ENCODE measurements around the gene ANK3. TPM values are rescaled to one million over a fixed set of nuclear protein-coding genes. Genes with fewer than 3 reads are reported as not detected.

ANK3 gene
- total RNA-seq, 1 experiment from 2014 or later: 15.3 TPM

DNA sequence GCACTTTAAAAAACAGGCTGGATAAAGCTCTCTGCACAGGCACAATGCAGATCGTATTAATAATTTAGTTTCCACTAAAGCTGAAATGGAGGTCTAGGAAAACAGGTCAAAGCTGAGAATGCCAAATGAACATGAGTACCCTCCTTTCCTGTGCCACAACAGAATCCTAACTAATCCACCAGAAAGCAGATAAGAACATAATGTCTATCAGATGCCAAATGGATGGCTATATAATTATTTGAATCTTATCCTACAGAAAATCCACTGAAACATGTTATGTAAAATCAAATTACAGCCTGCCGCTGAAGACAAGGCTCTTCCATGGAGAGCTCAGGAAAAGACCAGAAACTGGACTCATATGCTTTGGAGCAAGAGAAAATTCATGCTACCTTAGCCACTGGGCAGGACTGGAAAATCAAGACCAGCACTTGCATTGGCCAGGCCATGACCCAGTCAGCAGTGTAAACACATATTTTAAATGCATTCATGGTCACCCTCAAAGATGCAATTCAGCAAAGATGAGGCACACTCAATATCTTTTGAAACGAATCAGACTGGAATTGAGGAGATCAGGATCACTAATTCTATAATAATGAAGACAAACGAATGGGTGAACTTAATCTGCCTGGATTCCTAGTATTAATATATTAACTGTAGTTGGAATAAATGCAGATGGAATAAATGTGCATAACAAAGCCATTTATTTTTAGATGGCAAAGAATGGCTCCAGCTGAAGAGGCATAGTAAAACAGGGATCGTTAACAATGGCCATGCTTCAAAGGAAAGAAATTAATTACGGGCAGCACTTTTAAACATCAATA is 13.2 kb downstream of the ANK3 start:
- H3K4me2 ChIP-seq (ENCODE audit: low read length): no peak overlapping the region
- no peaks in the 10 kb centered on the region for H3K79me2 ChIP-seq (ENCODE audit: insufficient read depth, low read length)
- ChIA-PET POLR2A (no interaction called here), RAD21 (ENCODE audit: low non-redundant PET in 1 of 2, low total read pairs in 2 of 2, uncharacterized antibody in 2 of 2, unreplicated experiment in 2 of 2) (no interaction called here), CTCF (no interaction called here)
- no peaks in the 10 kb centered on the region for H3K9me2 ChIP-seq (ENCODE audit: insufficient read depth)
- H3K27ac ChIP-seq (ENCODE audit: low read depth, low read length): no peak overlapping the region
- H3K9ac ChIP-seq (ENCODE audit: low read length): no peak overlapping the region
- no peaks in the 10 kb centered on the region for H3K36me3 ChIP-seq (ENCODE audit: control insufficient read depth in 1 of 2, insufficient read depth in 2 of 2, low read length in 2 of 2)
- no peak overlapping the region for H2AFZ ChIP-seq (ENCODE audit: low read depth, low read length, poor library complexity, severe bottlenecking)
- no peaks in the 10 kb centered on the region for H3K9me3 ChIP-seq (ENCODE audit: control insufficient read depth in 1 of 2, insufficient read depth in 1 of 2, low read depth in 1 of 2, low read length in 2 of 2)
- DNase-seq (ENCODE audit: low read depth, low spot score) (no peak), ATAC-seq (no peak)
- intact Hi-C loops (cut with micrococcal nuclease): no loop called here
- no peaks in the 10 kb centered on the region for H3K27me3 ChIP-seq (ENCODE audit: insufficient read depth, low read length)
- H4K20me1 ChIP-seq (ENCODE audit: insufficient read depth): no peaks in the 10 kb centered on the region
- H3K4me1 ChIP-seq (ENCODE audit: control insufficient read depth in 1 of 2, insufficient read depth in 2 of 2, low read length in 2 of 2): peaks cover 0 to 8% of the 10 kb centered on the region in 2 experiments; a peak in 1 of 4 replicates
- no TSS peak for BruUV-seq (replicated peaks)
- TF ChIP-seq POLR2AphosphoS5 (IDR thresholded peaks at IDR 0.05; ENCODE audit: low read depth, low read length): no peak
- no peak for TF ChIP-seq EZH2phosphoT487 (IDR thresholded peaks at IDR 0.05; ENCODE audit: borderline replicate concordance)
- TF ChIP-seq SP1 (IDR thresholded peaks at IDR 0.05; ENCODE audit: low read depth): no peak
- no peak for TF ChIP-seq EZH2 (IDR thresholded peaks at IDR 0.05)
- TF ChIP-seq SIN3A (IDR thresholded peaks at IDR 0.05; ENCODE audit: low read depth): no peak
- no peak for TF ChIP-seq YY1 (IDR thresholded peaks at IDR 0.05; ENCODE audit: extremely low read depth, insufficient replicate concordance, low read depth, low read length)
- no peak for TF ChIP-seq CBX3 (IDR thresholded peaks at IDR 0.05; ENCODE audit: low read depth)
- no peak for TF ChIP-seq EGR1 (IDR thresholded peaks at IDR 0.05; ENCODE audit: low read depth)
- TF ChIP-seq ZNF274 (IDR thresholded peaks at IDR 0.05; ENCODE audit: low read depth, low read length): no peak
- TF ChIP-seq, protein P1, sequence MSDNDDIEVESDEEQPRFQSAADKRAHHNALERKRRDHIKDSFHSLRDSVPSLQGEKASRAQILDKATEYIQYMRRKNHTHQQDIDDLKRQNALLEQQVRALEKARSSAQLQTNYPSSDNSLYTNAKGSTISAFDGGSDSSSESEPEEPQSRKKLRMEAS (IDR thresholded peaks at IDR 0.05): no peak
- no peak overlapping the region for H3K4me3 ChIP-seq (replicated peaks in 1 of 2; ENCODE audit: low read depth in 1 of 2, low read length in 2 of 2)
